WTC11 (cell line): ENCODE measurements around the gene HEY2. TPM values are rescaled to one million over a fixed set of nuclear protein-coding genes. Genes with fewer than 3 reads are reported as not detected.

Experiments
- ATAC-seq: fragments of 200-7000 bp; cut with Tn5 transposase; 2 replicates; pipeline ENCODE4 v1.10.0; 2021; ENCODE audit warnings: mild to moderate bottlenecking, moderate library complexity
- CTCF ChIA-PET: fragments of 300-600 bp; sonication (Branson Sonifier 250); formaldehyde crosslinking; loops from one replicate; lab custom pipeline; 2021; ENCODE audit warnings: antibody characterized with exemption; lab: Charles Lee
- POLR2A ChIA-PET: fragments of 350-600 bp; sonication (Branson Sonifier 250); formaldehyde crosslinking; loops from one replicate; lab custom pipeline; 2021; ENCODE audit warnings: antibody characterized with exemption; lab: Charles Lee
- DNase-seq: peaks from one replicate; pipeline ENCODE4 v3.0.0; 2021; ENCODE audit warnings: low spot score
- H3K27ac Mint-ChIP-seq: 2 replicates; pipeline ENCODE4 v1.8.0; 2021; ENCODE audit warnings: mixed read lengths
- H3K27me3 Mint-ChIP-seq: 2 replicates; pipeline ENCODE4 v1.8.0; 2021; ENCODE audit warnings: low read depth, mild to moderate bottlenecking, moderate library complexity, mixed read lengths
- H3K36me3 Mint-ChIP-seq: 2 replicates; pipeline ENCODE4 v1.8.0; 2021; ENCODE audit warnings: mixed read lengths
- H3K4me1 Mint-ChIP-seq: 2 replicates; pipeline ENCODE4 v1.8.0; 2022; ENCODE audit warnings: mixed read lengths
- H3K4me3 Mint-ChIP-seq: 2 replicates; pipeline ENCODE4 v1.8.0; 2021; ENCODE audit warnings: mild to moderate bottlenecking, moderate library complexity, mixed read lengths
- H3K9me3 Mint-ChIP-seq: 2 replicates; pipeline ENCODE4 v1.8.0; 2021; ENCODE audit warnings: mixed read lengths
- ARID4B ChIP-seq: sonication (generic); formaldehyde crosslinking; IDR thresholded peaks from 2 replicates; pipeline ENCODE4 v1.8.0; 2023; ENCODE audit warnings: missing genetic modification reagents, mild to moderate bottlenecking, borderline replicate concordance
- ATF6 ChIP-seq: sonication (generic); formaldehyde crosslinking; IDR thresholded peaks from 2 replicates; pipeline ENCODE4 v1.8.1; 2023; ENCODE audit warnings: mild to moderate bottlenecking, missing genetic modification reagents
- CREB1 ChIP-seq: sonication (generic); formaldehyde crosslinking; IDR thresholded peaks from 2 replicates; pipeline ENCODE4 v1.8.0; 2023; ENCODE audit warnings: mild to moderate bottlenecking, missing genetic modification reagents
- ERG ChIP-seq: fragments of 250-450 bp; sonication (Bioruptor Pico); IDR thresholded peaks from 2 replicates; pipeline ENCODE4 v1.8.0; 2021; ENCODE audit warnings: mild to moderate bottlenecking
- ETV6 ChIP-seq: sonication (generic); formaldehyde crosslinking; IDR thresholded peaks from 2 replicates; pipeline ENCODE4 v1.8.1; 2022; ENCODE audit warnings: mild to moderate bottlenecking, missing genetic modification reagents
- FOXK1 ChIP-seq: sonication (generic); formaldehyde crosslinking; IDR thresholded peaks from 2 replicates; pipeline ENCODE4 v1.8.0; 2022; ENCODE audit warnings: mild to moderate bottlenecking, moderate library complexity, missing genetic modification reagents
- GABPB1 ChIP-seq: sonication (generic); formaldehyde crosslinking; IDR thresholded peaks from 2 replicates; pipeline ENCODE4 v1.8.1; 2023; ENCODE audit warnings: mild to moderate bottlenecking, missing genetic modification reagents
- IRF1 ChIP-seq: sonication (generic); formaldehyde crosslinking; IDR thresholded peaks from 2 replicates; pipeline ENCODE4 v1.8.0; 2023; ENCODE audit warnings: missing genetic modification reagents
- JUN ChIP-seq: sonication (generic); formaldehyde crosslinking; IDR thresholded peaks from 2 replicates; pipeline ENCODE4 v1.8.0; 2023; ENCODE audit warnings: mild to moderate bottlenecking, missing genetic modification reagents
- NFE2L1 ChIP-seq: sonication (generic); formaldehyde crosslinking; IDR thresholded peaks from 2 replicates; pipeline ENCODE4 v1.8.1; 2023; ENCODE audit warnings: missing genetic modification reagents
- RELA ChIP-seq: sonication (generic); formaldehyde crosslinking; IDR thresholded peaks from 2 replicates; pipeline ENCODE4 v1.8.1; 2022; ENCODE audit warnings: missing genetic modification reagents, mild to moderate bottlenecking, borderline replicate concordance
- SMAD3 ChIP-seq: sonication (generic); formaldehyde crosslinking; IDR thresholded peaks from 2 replicates; pipeline ENCODE4 v1.8.0; 2022; ENCODE audit warnings: missing genetic modification reagents, mild to moderate bottlenecking, borderline replicate concordance
- SP1 ChIP-seq: sonication (generic); formaldehyde crosslinking; conservative IDR thresholded peaks from 2 replicates; pipeline ENCODE4 v1.8.1; 2022; ENCODE audit warnings: missing genetic modification reagents
- TP53 ChIP-seq: sonication (generic); formaldehyde crosslinking; IDR thresholded peaks from 2 replicates; pipeline ENCODE4 v1.8.1; 2023; ENCODE audit warnings: mild to moderate bottlenecking, missing genetic modification reagents
- USF2 ChIP-seq: sonication (generic); formaldehyde crosslinking; IDR thresholded peaks from 2 replicates; pipeline ENCODE4 v1.8.1; 2023; ENCODE audit warnings: mild to moderate bottlenecking, missing genetic modification reagents, moderate library complexity
- total RNA-seq: library from RNA; stranded (reverse); gene quantifications from 3 replicates; pipeline ENCODE4 v1.2.3, GENCODE V29; 2021

The HEY2 gene
- total RNA-seq, 1 experiment from 2014 or later, result 10.6 TPM

- H3K4me1 Mint-ChIP-seq, result peaks cover 67% of the 10 kb centered on the region
- no peaks in the 10 kb centered on the region for H3K9me3 Mint-ChIP-seq
- peak; percentile 1 for ATAC-seq
- peaks cover 28% of the 10 kb centered on the region for H3K27me3 Mint-ChIP-seq
- CTCF ChIA-PET, result interaction anchor here (1.2 kb wide), 2 partner anchors 9 to 40 kb away, joined by 3 read pairs; no protein-coding TSS in a partner anchor
- peak overlapping the region; percentile 95 for H3K4me3 Mint-ChIP-seq
- POLR2A ChIA-PET, result interaction anchor here (1.0 kb wide), 1 partner anchor 49 kb away, joined by 3 read pairs; no protein-coding TSS in a partner anchor
- peak overlapping the region; percentile 74 for H3K27ac Mint-ChIP-seq
- TF ChIP-seq FOXK1 (CRISPR knock-in tag) (peak; percentile 8; the same call in 1 of the 2 replicates), SMAD3 (CRISPR knock-in tag) (peak; percentile 48; the same call in 1 of the 2 replicates), USF2 (0 out of 2 replicates have a peak, but pooled peaks have one; percentile 2), JUN (no peak), ARID4B (peak; percentile 35; the same call in 1 of the 2 replicates), TP53 (CRISPR knock-in tag) (no peak; the same call in 1 of the 2 replicates), NFE2L1 (CRISPR knock-in tag) (0 out of 2 replicates have a peak, but pooled peaks have one; percentile 53)
- peaks cover 7% of the 10 kb centered on the region for H3K36me3 Mint-ChIP-seq
- DNase-seq, result peak; percentile 34
These were observed 646 bp downstream of the HEY2 start for GRCh38 chr6:125749865-125750691.

- Mint-ChIP-seq H3K36me3 (peaks cover 15% of the 10 kb centered on the region), H3K4me3 (peak overlapping the region; percentile 95), H3K4me1 (peaks cover 67% of the 10 kb centered on the region), H3K27me3 (peaks cover 28% of the 10 kb centered on the region), H3K9me3 (no peaks in the 10 kb centered on the region), H3K27ac (peak overlapping the region; percentile 81)
- ChIA-PET POLR2A (no interaction called here), CTCF (interaction anchor here (0.7 to 1.4 kb wide), 2 partner anchors 281 to 439 kb away, joined by 3 read pairs; no protein-coding TSS in a partner anchor)
- TF ChIP-seq SP1 (CRISPR knock-in tag) (no peak), RELA (no peak), GABPB1 (CRISPR knock-in tag) (no peak), ETV6 (no peak), CREB1 (CRISPR knock-in tag) (no peak), SMAD3 (CRISPR knock-in tag) (no peak), IRF1 (CRISPR knock-in tag) (no peak), ERG (no peak), ATF6 (CRISPR knock-in tag) (no peak), ARID4B (no peak)
- DNase-seq, result no peak
- no peak for ATAC-seq
These were observed 1.4 kb downstream of the HEY2 start for GRCh38 chr6:125750692-125751333.
